Astrocyte (in vitro differentiated cells and primary cell): Measurements from ENCODE around the gene CRADD. TPM values are rescaled to one million over a fixed set of nuclear protein-coding genes. Genes with fewer than 3 reads are reported as not detected.

Experiments
- DNase-seq: peaks from one replicate; pipeline ENCODE4 v3.0.0-alpha.2; 2010; ENCODE audit warnings: low read depth
- FAIRE-seq: peaks from 2 replicates; lab custom pipeline; 2011; peaks lifted over from hg19 to GRCh38; lab: Jason Lieb, UNC
- H2AFZ ChIP-seq: 2 replicates; pipeline ENCODE4 v1.6.0; 2012; ENCODE audit warnings: low read depth, low read length, inconsistent platforms
- H3K27ac ChIP-seq: 2 replicates; pipeline ENCODE4 v1.5.1; 2011; ENCODE audit warnings: low read depth, low read length, inconsistent platforms
- H3K27me3 ChIP-seq: 2 replicates; pipeline ENCODE4 v1.6.0; 2011; ENCODE audit warnings: low read length, inconsistent platforms; ENCODE audit not compliant: insufficient read depth
- H3K36me3 ChIP-seq: 2 replicates; pipeline ENCODE4 v1.5.1; 2011; ENCODE audit warnings: low read length, inconsistent platforms; ENCODE audit not compliant: insufficient read depth
- H3K4me1 ChIP-seq: 2 replicates; pipeline ENCODE4 v1.5.1; 2011; ENCODE audit warnings: low read length, inconsistent platforms; ENCODE audit not compliant: insufficient read depth
- H3K4me2 ChIP-seq: 2 replicates; pipeline ENCODE4 v1.6.0; 2012; ENCODE audit warnings: low read length, inconsistent platforms
- H3K4me3 ChIP-seq: 2 replicates; pipeline ENCODE4 v1.5.1; 2011; ENCODE audit warnings: low read depth, mild to moderate bottlenecking, low read length, inconsistent platforms; ENCODE audit not compliant: insufficient read depth
- H3K79me2 ChIP-seq: 2 replicates; pipeline ENCODE4 v1.6.0; 2012; ENCODE audit warnings: mild to moderate bottlenecking, low read length, inconsistent platforms; ENCODE audit not compliant: insufficient read depth
- H3K9ac ChIP-seq: 2 replicates; pipeline ENCODE4 v1.6.0; 2012; ENCODE audit warnings: mild to moderate bottlenecking, low read length, inconsistent platforms
- H3K9me3 ChIP-seq: 2 replicates; pipeline ENCODE4 v1.5.1; 2012; ENCODE audit warnings: low read depth, mild to moderate bottlenecking, low read length, inconsistent platforms; ENCODE audit not compliant: insufficient read depth
- H4K20me1 ChIP-seq: 2 replicates; pipeline ENCODE4 v1.6.0; 2012; ENCODE audit warnings: low read length, inconsistent platforms; ENCODE audit not compliant: insufficient read depth
- H3K27ac Mint-ChIP-seq: one replicate; pipeline ENCODE4 v1.8.0; 2021; ENCODE audit warnings: mild to moderate bottlenecking, mixed read lengths; ENCODE audit not compliant: unreplicated experiment
- H3K27me3 Mint-ChIP-seq: one replicate; pipeline ENCODE4 v1.8.0; 2021; ENCODE audit warnings: low read depth, mixed read lengths; ENCODE audit not compliant: unreplicated experiment
- H3K36me3 Mint-ChIP-seq: one replicate; pipeline ENCODE4 v1.8.0; 2021; ENCODE audit warnings: low read depth, mixed read lengths; ENCODE audit not compliant: unreplicated experiment
- H3K4me1 Mint-ChIP-seq: one replicate; pipeline ENCODE4 v1.8.0; 2021; ENCODE audit warnings: low read depth, mixed read lengths; ENCODE audit not compliant: unreplicated experiment
- H3K4me3 Mint-ChIP-seq: one replicate; pipeline ENCODE4 v1.8.0; 2021; ENCODE audit warnings: mild to moderate bottlenecking, moderate library complexity, mixed read lengths; ENCODE audit not compliant: unreplicated experiment
- H3K9me3 Mint-ChIP-seq: one replicate; pipeline ENCODE4 v1.8.0; 2021; ENCODE audit warnings: mild to moderate bottlenecking, mixed read lengths; ENCODE audit not compliant: unreplicated experiment
- EZH2 ChIP-seq: IDR thresholded peaks from 2 replicates; pipeline ENCODE4 v1.6.1; 2012; ENCODE audit warnings: mild to moderate bottlenecking, low read length, inconsistent platforms; ENCODE audit not compliant: insufficient read depth
- total RNA-seq: library from RNA; stranded (reverse); gene quantifications from 2 replicates; pipeline ENCODE4 v1.2.1, GENCODE V29; 2021
- TF ChIP-seq, protein P1 (sequence below): IDR thresholded peaks from 2 replicates; pipeline ENCODE4 v1.5.1; 2011; ENCODE audit warnings: low read depth, mild to moderate bottlenecking, inconsistent platforms, low read length, moderate library complexity; ENCODE audit not compliant: insufficient read depth

The CRADD gene
- total RNA-seq, 1 donor from 2014 or later = 8.8 TPM

- Mint-ChIP-seq H3K4me1 (peaks cover 4% of the 10 kb centered on the region), H3K36me3 (no peaks in the 10 kb centered on the region), H3K9me3 (peaks cover 4% of the 10 kb centered on the region), H3K27ac (no peak overlapping the region), H3K4me3 (no peak overlapping the region), H3K27me3 (peaks cover 1% of the 10 kb centered on the region)
- TF ChIP-seq, protein P1, sequence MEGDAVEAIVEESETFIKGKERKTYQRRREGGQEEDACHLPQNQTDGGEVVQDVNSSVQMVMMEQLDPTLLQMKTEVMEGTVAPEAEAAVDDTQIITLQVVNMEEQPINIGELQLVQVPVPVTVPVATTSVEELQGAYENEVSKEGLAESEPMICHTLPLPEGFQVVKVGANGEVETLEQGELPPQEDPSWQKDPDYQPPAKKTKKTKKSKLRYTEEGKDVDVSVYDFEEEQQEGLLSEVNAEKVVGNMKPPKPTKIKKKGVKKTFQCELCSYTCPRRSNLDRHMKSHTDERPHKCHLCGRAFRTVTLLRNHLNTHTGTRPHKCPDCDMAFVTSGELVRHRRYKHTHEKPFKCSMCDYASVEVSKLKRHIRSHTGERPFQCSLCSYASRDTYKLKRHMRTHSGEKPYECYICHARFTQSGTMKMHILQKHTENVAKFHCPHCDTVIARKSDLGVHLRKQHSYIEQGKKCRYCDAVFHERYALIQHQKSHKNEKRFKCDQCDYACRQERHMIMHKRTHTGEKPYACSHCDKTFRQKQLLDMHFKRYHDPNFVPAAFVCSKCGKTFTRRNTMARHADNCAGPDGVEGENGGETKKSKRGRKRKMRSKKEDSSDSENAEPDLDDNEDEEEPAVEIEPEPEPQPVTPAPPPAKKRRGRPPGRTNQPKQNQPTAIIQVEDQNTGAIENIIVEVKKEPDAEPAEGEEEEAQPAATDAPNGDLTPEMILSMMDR = no peak
- no peak for TF ChIP-seq EZH2
- Histone ChIP-seq H3K4me3 (no peak overlapping the region), H3K4me1 (peaks cover 19% of the 10 kb centered on the region), H3K79me2 (no peaks in the 10 kb centered on the region), H3K27me3 (no peaks in the 10 kb centered on the region), H3K36me3 (no peaks in the 10 kb centered on the region), H3K9ac (no peak overlapping the region), H3K4me2 (peak overlapping the region; percentile 25), H3K27ac (peak overlapping the region; percentile 59), H2AFZ (no peak overlapping the region), H3K9me3 (no peaks in the 10 kb centered on the region), H4K20me1 (no peaks in the 10 kb centered on the region)
- DNase-seq = peak; percentile 90
- FAIRE-seq = peak; percentile 73
These were observed 236.7 kb downstream of the CRADD start for GRCh38 chr12:93913845-93914244.

- Histone ChIP-seq H3K9me3 (no peaks in the 10 kb centered on the region), H3K27ac (peak overlapping the region; percentile 59), H3K9ac (no peak overlapping the region), H3K27me3 (no peaks in the 10 kb centered on the region), H2AFZ (no peak overlapping the region), H3K4me1 (peaks cover 19% of the 10 kb centered on the region), H3K79me2 (no peaks in the 10 kb centered on the region), H3K4me2 (peak overlapping the region; percentile 25), H3K4me3 (no peak overlapping the region), H3K36me3 (no peaks in the 10 kb centered on the region), H4K20me1 (no peaks in the 10 kb centered on the region)
- Mint-ChIP-seq H3K36me3 (no peaks in the 10 kb centered on the region), H3K27ac (no peak overlapping the region), H3K4me1 (peaks cover 4% of the 10 kb centered on the region), H3K27me3 (peaks cover 2% of the 10 kb centered on the region), H3K4me3 (no peak overlapping the region), H3K9me3 (peaks cover 5% of the 10 kb centered on the region)
- TF ChIP-seq, protein P1 = no peak
- TF ChIP-seq EZH2 = no peak
- FAIRE-seq (no peak), DNase-seq (no peak)
These were observed 237.1 kb downstream of the CRADD start for GRCh38 chr12:93914281-93914680.

DNA sequence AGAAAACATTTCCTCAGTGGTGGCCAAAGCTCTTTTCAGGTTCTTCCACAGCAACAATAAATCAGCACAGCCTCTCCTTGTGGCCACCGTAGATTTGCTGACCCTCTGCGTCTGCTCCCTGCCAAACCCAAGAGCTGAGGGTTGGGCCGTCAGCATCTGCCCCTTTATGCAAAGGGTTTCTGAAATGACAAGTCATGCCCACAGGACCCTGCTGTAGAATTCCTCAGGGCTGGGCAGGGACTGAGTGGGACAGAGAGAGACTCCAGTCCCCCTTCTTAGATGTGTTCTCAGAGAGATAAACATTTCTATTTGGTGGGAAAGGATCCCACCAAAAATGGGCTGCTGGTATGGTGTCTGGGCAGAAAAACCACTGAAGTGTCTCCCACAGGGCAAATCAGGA is 238.2 kb downstream of the CRADD start:
- H3K36me3 Mint-ChIP-seq = no peaks in the 10 kb centered on the region
- H3K27ac Mint-ChIP-seq = no peak overlapping the region
- Histone ChIP-seq H3K27me3 (no peaks in the 10 kb centered on the region), H3K79me2 (no peaks in the 10 kb centered on the region), H3K4me1 (peaks cover 19% of the 10 kb centered on the region), H3K36me3 (no peaks in the 10 kb centered on the region), H3K9me3 (no peaks in the 10 kb centered on the region), H2AFZ (no peak overlapping the region), H3K27ac (no peak overlapping the region), H4K20me1 (no peaks in the 10 kb centered on the region), H3K4me3 (no peak overlapping the region), H3K4me2 (no peak overlapping the region), H3K9ac (no peak overlapping the region)
- H3K9me3 Mint-ChIP-seq = peaks cover 5% of the 10 kb centered on the region
- H3K27me3 Mint-ChIP-seq = peaks cover 2% of the 10 kb centered on the region
- H3K4me1 Mint-ChIP-seq = peaks cover 4% of the 10 kb centered on the region
- no peak overlapping the region for H3K4me3 Mint-ChIP-seq
- DNase-seq (no peak), FAIRE-seq (no peak)
- TF ChIP-seq, protein P1 = no peak
- TF ChIP-seq EZH2 = no peak
